Measurements from ENCODE around the gene WDFY3. TPM values are rescaled to one million over a fixed set of nuclear protein-coding genes. Genes with fewer than 3 reads are reported as not detected.

The WDFY3 gene
- total and polyA plus RNA-seq, 8 donors, result 39.4 to 137 (median 44.5) TPM

- no peak overlapping the region for H3K4me3 ChIP-seq
- no peaks in the 10 kb centered on the region for H3K36me3 ChIP-seq
- peak; percentile 77 for ATAC-seq
- peaks cover 6 to 14% of the 10 kb centered on the region in 2 donors for H3K4me1 ChIP-seq
- H3K9me3 ChIP-seq, result no peaks in the 10 kb centered on the region
- TF ChIP-seq CTCF (IDR thresholded peaks at IDR 0.05), result no peak
- no peak for DNase-seq
- no peaks in the 10 kb centered on the region for H3K27me3 ChIP-seq
- H3K27ac ChIP-seq, result peak overlapping the region; percentile 5 to 67
- intact Hi-C loops (cut with DNase I), result no loop called here
Measured at GRCh38 chr4:84870398-84871163, 95.9 kb downstream of the WDFY3 start.

GRCh38 chr4:84866295-84866694 is 100.2 kb downstream of the WDFY3 start:
- DNase-seq, result no peak
- Histone ChIP-seq H3K27ac (no peak overlapping the region), H3K9me3 (no peaks in the 10 kb centered on the region), H3K4me3 (no peak overlapping the region), H3K27me3 (no peaks in the 10 kb centered on the region), H3K4me1 (peaks cover 6 to 12% of the 10 kb centered on the region in 2 donors), H3K36me3 (no peaks in the 10 kb centered on the region)
- no peak for ATAC-seq
- intact Hi-C loops (cut with DNase I), result no loop called here
- no peak for TF ChIP-seq CTCF (IDR thresholded peaks at IDR 0.05)

GRCh38 chr4:84865600-84865999 is 100.9 kb downstream of the WDFY3 start:
- TF ChIP-seq CTCF (IDR thresholded peaks at IDR 0.05), result no peak
- Histone ChIP-seq H3K4me3 (no peak overlapping the region), H3K4me1 (peaks cover 5% of the 10 kb centered on the region in 2 donors), H3K36me3 (no peaks in the 10 kb centered on the region), H3K27ac (no peak overlapping the region), H3K9me3 (no peaks in the 10 kb centered on the region), H3K27me3 (no peaks in the 10 kb centered on the region)
- intact Hi-C loops (cut with DNase I), result no loop called here
- no peak for DNase-seq
- ATAC-seq, result no peak

- no peak for TF ChIP-seq CTCF (IDR thresholded peaks at IDR 0.05)
- Histone ChIP-seq H3K4me3 (no peak overlapping the region), H3K9me3 (no peaks in the 10 kb centered on the region), H3K36me3 (peaks cover 0 to 21% of the 10 kb centered on the region in 2 donors), H3K27me3 (no peaks in the 10 kb centered on the region), H3K4me1 (no peaks in the 10 kb centered on the region), H3K27ac (no peak overlapping the region)
- no peak for DNase-seq
- ATAC-seq, result peak; percentile 53
- intact Hi-C loops (cut with DNase I), result no loop called here
Measured at GRCh38 chr4:84862064-84862463, 104.4 kb downstream of the WDFY3 start.

- no peaks in the 10 kb centered on the region for H3K4me1 ChIP-seq
- ATAC-seq (no peak), DNase-seq (no peak)
- no peak for TF ChIP-seq CTCF (IDR thresholded peaks at IDR 0.05)
- no peak overlapping the region for H3K4me3 ChIP-seq
- H3K27ac ChIP-seq, result no peak overlapping the region
- H3K9me3 ChIP-seq, result no peaks in the 10 kb centered on the region
- H3K36me3 ChIP-seq, result peaks cover 0 to 21% of the 10 kb centered on the region in 2 donors
- intact Hi-C loops (cut with DNase I), result no loop called here
- no peaks in the 10 kb centered on the region for H3K27me3 ChIP-seq
Measured at GRCh38 chr4:84857296-84857695, 109.2 kb downstream of the WDFY3 start.
